Right atrium auricular region (tissue), 2 donors: Measurements from ENCODE around the gene UROS. TPM values are rescaled to one million over a fixed set of nuclear protein-coding genes. Genes with fewer than 3 reads are reported as not detected.

Experiments used
- DNase-seq: peaks from one replicate; pipeline ENCODE4 v3.0.0-alpha.2; 2019; ENCODE audit warnings: low spot score
- H3K27ac ChIP-seq, 2 donors: fragments of 200-600 bp; sonication (generic); 1 replicate in 1 of 2; 2 replicates in 1 of 2; pipeline ENCODE4 v1.5.1; 2016 to 2019
- H3K27me3 ChIP-seq, 2 donors: fragments of 200-600 bp; sonication (generic); one replicate each; pipeline versions ENCODE4 v1.5.1 to v1.6.0; 2017 to 2019
- H3K36me3 ChIP-seq: fragments of 200-600 bp; sonication (generic); one replicate; pipeline ENCODE4 v1.5.1; 2016
- H3K4me1 ChIP-seq, 2 donors: fragments of 200-600 bp; sonication (generic); one replicate each; pipeline versions ENCODE4 v1.5.1 to v1.6.0; 2017 to 2019
- H3K4me3 ChIP-seq, 2 donors: fragments of 200-600 bp; sonication (generic); 1 replicate in 1 of 2; 2 replicates in 1 of 2; pipeline ENCODE4 v1.5.1; 2017 to 2019; ENCODE audit warnings: mild to moderate bottlenecking in 1 of 2, moderate library complexity in 1 of 2
- H3K9me3 ChIP-seq, 2 donors: fragments of 200-600 bp; sonication (generic); one replicate each; pipeline ENCODE4 v1.5.1; 2019
- CTCF ChIP-seq, 2 donors: fragments of 200-600 bp; sonication (generic); IDR thresholded peaks; one replicate each; pipeline ENCODE4 v1.5.1; 2019; ENCODE audit warnings: antibody characterized with exemption in 2 of 2
- total RNA-seq, 2 donors: library from RNA; depleted of rRNA; stranded (reverse); fragments of >200 nt; gene quantifications; one replicate each; pipeline ENCODE4 v1.1.0, GENCODE V29; 2016

Gene UROS
- total RNA-seq, 2 donors from 2014 or later = 54.1 to 81.0 TPM

- H3K9me3 ChIP-seq = no peaks in the 10 kb centered on the region
- H3K36me3 ChIP-seq = peaks cover 28% of the 10 kb centered on the region
- H3K4me3 ChIP-seq = no peak overlapping the region
- DNase-seq = no peak
- H3K27me3 ChIP-seq = no peaks in the 10 kb centered on the region
- TF ChIP-seq CTCF (IDR thresholded peaks at IDR 0.05) = no peak
- H3K4me1 ChIP-seq = peaks cover 0 to 10% of the 10 kb centered on the region in 2 donors
- no peak overlapping the region for H3K27ac ChIP-seq
Observed at GRCh38 chr10:125817337-125817946, 5.6 kb downstream of the UROS start.

GRCh38 chr10:125816548-125816947, 6.5 kb downstream of the UROS start:
- no peak overlapping the region for H3K4me3 ChIP-seq
- no peaks in the 10 kb centered on the region for H3K9me3 ChIP-seq
- no peak for TF ChIP-seq CTCF (IDR thresholded peaks at IDR 0.05)
- H3K4me1 ChIP-seq = peaks cover 0 to under 1% of the 10 kb centered on the region in 2 donors
- H3K36me3 ChIP-seq = peaks cover 36% of the 10 kb centered on the region
- H3K27me3 ChIP-seq = no peaks in the 10 kb centered on the region
- no peak for DNase-seq
- H3K27ac ChIP-seq = no peak overlapping the region

GRCh38 chr10:125815764-125816163, 7.3 kb downstream of the UROS start:
- no peak for TF ChIP-seq CTCF (IDR thresholded peaks at IDR 0.05)

GRCh38 chr10:125812128-125812750, 10.8 kb downstream of the UROS start:
- Histone ChIP-seq H3K9me3 (no peaks in the 10 kb centered on the region), H3K27me3 (no peaks in the 10 kb centered on the region), H3K4me3 (no peak overlapping the region), H3K27ac (no peak overlapping the region), H3K4me1 (no peaks in the 10 kb centered on the region), H3K36me3 (peaks cover 58% of the 10 kb centered on the region)
- no peak for DNase-seq
- no peak for TF ChIP-seq CTCF (IDR thresholded peaks at IDR 0.05)

More at GRCh38 chr10:125815764-125816163, 7.3 kb downstream of the UROS start:
- Histone ChIP-seq H3K27me3 (no peaks in the 10 kb centered on the region), H3K4me3 (no peak overlapping the region), H3K27ac (no peak overlapping the region), H3K36me3 (peaks cover 44% of the 10 kb centered on the region), H3K9me3 (no peaks in the 10 kb centered on the region), H3K4me1 (no peaks in the 10 kb centered on the region)
- DNase-seq = no peak

GRCh38 chr10:125811251-125811650, 11.8 kb downstream of the UROS start:
- peaks cover 67% of the 10 kb centered on the region for H3K36me3 ChIP-seq
- TF ChIP-seq CTCF (IDR thresholded peaks at IDR 0.05) = no peak

More at GRCh38 chr10:125811251-125811650, 11.8 kb downstream of the UROS start:
- no peaks in the 10 kb centered on the region for H3K4me1 ChIP-seq
- no peaks in the 10 kb centered on the region for H3K9me3 ChIP-seq
- DNase-seq = no peak
- no peak overlapping the region for H3K27ac ChIP-seq
- no peak overlapping the region for H3K4me3 ChIP-seq
- H3K27me3 ChIP-seq = no peaks in the 10 kb centered on the region
